ENCODE data around the gene DOCK9. TPM values are rescaled to one million over a fixed set of nuclear protein-coding genes. Genes with fewer than 3 reads are reported as not detected.

Gene DOCK9
- total RNA-seq, 6 experiments from 2014 or later, result 16.5 to 24.3 (median 18.1) TPM

DNA sequence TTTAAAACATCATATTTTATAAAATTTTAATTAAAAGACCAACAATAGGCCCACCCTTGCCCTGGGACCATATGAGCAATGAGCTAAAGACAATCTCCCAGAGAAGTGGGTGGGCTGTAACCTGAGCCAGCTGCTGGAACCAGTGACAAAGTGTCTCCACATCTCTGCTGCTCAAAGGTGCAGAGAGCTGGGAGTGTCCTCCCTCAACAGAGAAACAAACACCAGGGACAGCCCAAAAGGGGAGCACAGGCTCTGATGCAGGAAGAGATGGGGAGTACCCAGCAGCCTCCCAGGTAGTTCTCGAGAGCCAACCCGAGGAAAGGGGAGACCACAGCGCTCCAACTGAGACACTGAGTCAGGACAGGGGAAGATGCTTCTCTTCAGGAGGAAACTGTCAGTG is 39.1 kb downstream of the DOCK9 start:
- no peaks in the 10 kb centered on the region for H3K27me3 ChIP-seq
- H3K4me3 ChIP-seq, result no peak overlapping the region
- H3K4me1 ChIP-seq, result no peaks in the 10 kb centered on the region
- TF ChIP-seq POLR2A (IDR thresholded peaks at IDR 0.05), result no peak
- TF ChIP-seq, protein P1, sequence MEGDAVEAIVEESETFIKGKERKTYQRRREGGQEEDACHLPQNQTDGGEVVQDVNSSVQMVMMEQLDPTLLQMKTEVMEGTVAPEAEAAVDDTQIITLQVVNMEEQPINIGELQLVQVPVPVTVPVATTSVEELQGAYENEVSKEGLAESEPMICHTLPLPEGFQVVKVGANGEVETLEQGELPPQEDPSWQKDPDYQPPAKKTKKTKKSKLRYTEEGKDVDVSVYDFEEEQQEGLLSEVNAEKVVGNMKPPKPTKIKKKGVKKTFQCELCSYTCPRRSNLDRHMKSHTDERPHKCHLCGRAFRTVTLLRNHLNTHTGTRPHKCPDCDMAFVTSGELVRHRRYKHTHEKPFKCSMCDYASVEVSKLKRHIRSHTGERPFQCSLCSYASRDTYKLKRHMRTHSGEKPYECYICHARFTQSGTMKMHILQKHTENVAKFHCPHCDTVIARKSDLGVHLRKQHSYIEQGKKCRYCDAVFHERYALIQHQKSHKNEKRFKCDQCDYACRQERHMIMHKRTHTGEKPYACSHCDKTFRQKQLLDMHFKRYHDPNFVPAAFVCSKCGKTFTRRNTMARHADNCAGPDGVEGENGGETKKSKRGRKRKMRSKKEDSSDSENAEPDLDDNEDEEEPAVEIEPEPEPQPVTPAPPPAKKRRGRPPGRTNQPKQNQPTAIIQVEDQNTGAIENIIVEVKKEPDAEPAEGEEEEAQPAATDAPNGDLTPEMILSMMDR (IDR thresholded peaks at IDR 0.05), result no peak
- no peaks in the 10 kb centered on the region for H3K36me3 ChIP-seq
- H3K9me3 ChIP-seq, result no peaks in the 10 kb centered on the region
- intact Hi-C loops (cut with DNase I), result no loop called here
- no peak for DNase-seq
- no peak for ATAC-seq
- no peak overlapping the region for H3K27ac ChIP-seq
- no CpG with 5 or more reads among the region's 3 CpGs for WGBS (ENCODE audit: insufficient coverage, low coverage, low lambda C conversion rate, missing lambda C conversion rate)

DNA sequence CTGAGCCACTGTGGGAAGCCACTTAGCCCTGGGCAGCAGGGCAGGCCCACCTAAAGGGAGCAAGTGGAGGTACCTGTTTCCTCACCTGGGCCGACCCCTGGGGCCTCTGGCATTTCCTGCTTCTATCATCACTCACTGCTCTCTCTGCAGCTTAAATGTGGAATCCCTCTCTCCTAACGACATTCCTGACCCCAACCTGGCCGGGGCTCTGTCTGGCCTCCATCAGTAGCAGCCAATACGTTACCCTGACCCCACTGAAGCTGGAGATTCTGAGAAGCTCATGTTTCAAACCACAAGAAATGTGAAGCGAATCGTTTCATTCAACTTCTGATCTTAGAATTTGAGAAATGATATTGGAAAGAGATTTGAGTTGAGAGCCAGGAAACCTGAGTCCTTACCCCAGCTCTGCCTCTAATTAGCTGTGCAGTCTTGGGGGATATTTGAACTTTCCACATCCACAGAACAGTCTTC is 39.9 kb downstream of the DOCK9 start:
- Histone ChIP-seq H3K4me3 (no peak overlapping the region), H3K9me3 (peaks cover 0 to 4% (median 0%) of the 10 kb centered on the region in 4 donors), H3K4me1 (no peaks in the 10 kb centered on the region), H3K36me3 (no peaks in the 10 kb centered on the region), H3K27ac (no peak overlapping the region), H3K27me3 (no peaks in the 10 kb centered on the region)
- intact Hi-C loops (cut with DNase I), result no loop called here
- WGBS (ENCODE audit: insufficient coverage, low coverage, low lambda C conversion rate, missing lambda C conversion rate), result 78% methylated on average over 5 of the region's 6 CpGs
- no peak for TF ChIP-seq POLR2A (IDR thresholded peaks at IDR 0.05)
- TF ChIP-seq, protein P1 (IDR thresholded peaks at IDR 0.05), result no peak
- ATAC-seq (no peak), DNase-seq (no peak)

DNA sequence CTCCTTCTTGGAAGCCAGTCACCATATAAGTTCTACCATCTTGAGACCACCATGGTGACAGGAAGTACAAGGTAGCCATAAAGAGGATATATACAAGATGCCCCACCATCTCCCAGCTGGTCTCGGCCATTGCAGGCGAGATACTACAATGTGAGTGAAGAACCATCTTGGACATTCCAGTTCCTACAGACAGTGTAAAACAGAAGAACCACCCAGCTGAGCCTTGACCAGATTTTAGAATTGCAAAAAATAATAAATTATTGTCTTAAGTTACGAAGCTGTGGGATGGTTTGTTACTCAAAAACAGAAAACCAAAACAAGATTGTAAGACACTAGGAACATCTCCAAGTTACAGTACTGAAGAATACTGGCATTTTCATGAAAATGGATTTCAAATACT is 43.6 kb downstream of the DOCK9 start:
- intact Hi-C loops (cut with DNase I), result no loop called here
- no peak overlapping the region for H3K4me3 ChIP-seq
- no peaks in the 10 kb centered on the region for H3K36me3 ChIP-seq

DNA sequence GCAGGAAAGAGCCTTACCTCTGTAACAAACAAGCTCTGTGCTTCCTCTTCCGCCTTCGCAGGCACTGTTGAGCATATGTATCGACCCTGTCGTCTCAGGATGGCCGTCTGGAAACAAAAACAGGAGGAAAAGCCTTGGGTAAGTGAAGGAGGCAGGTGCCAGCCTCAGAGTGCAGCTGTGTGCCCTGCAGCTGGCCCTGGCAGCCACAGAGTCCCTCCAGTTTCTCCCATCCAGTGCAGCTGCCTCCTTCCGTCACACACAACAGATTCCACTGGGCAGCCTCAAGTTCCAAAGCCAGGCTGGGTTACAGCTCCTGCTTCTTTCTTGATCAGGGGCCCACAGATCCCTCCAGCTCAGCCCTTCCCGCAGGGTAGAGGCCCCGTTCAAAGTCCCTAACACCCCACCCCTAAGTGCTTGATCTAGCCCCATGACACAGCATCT is 47.7 kb downstream of the DOCK9 start:
- Histone ChIP-seq H3K4me1 (no peaks in the 10 kb centered on the region), H3K27me3 (no peaks in the 10 kb centered on the region), H3K4me3 (no peak overlapping the region), H3K9me3 (peaks cover 0 to 6% (median 0%) of the 10 kb centered on the region in 4 donors), H3K27ac (no peak overlapping the region), H3K36me3 (no peaks in the 10 kb centered on the region)
- intact Hi-C loops (cut with DNase I), result no loop called here
- 54% methylated on average over 8 of the region's 8 CpGs for WGBS (ENCODE audit: insufficient coverage, low coverage, low lambda C conversion rate, missing lambda C conversion rate)
- no peak for ATAC-seq
- TF ChIP-seq, protein P1 (IDR thresholded peaks at IDR 0.05), result no peak
- TF ChIP-seq POLR2A (IDR thresholded peaks at IDR 0.05), result no peak
- DNase-seq, result no peak

More for the DNA sequence above, 43.6 kb downstream of the DOCK9 start:
- TF ChIP-seq, protein P1 (IDR thresholded peaks at IDR 0.05), result no peak
- no peak for TF ChIP-seq POLR2A (IDR thresholded peaks at IDR 0.05)
- no peaks in the 10 kb centered on the region for H3K4me1 ChIP-seq
- no peak for DNase-seq
- ATAC-seq, result no peak
- 97% methylated on average over 3 of the region's 3 CpGs for WGBS (ENCODE audit: insufficient coverage, low coverage, low lambda C conversion rate, missing lambda C conversion rate)
- peaks cover 0 to 6% (median 0%) of the 10 kb centered on the region in 4 donors for H3K9me3 ChIP-seq
- no peaks in the 10 kb centered on the region for H3K27me3 ChIP-seq
- H3K27ac ChIP-seq, result no peak overlapping the region

All from right lobe of liver (tissue), 6 donors.